Measurements from ENCODE around the gene NME8.

Gene NME8

GRCh38 chr7:37894671-37895070, 46.3 kb downstream of the NME8 start:
- Histone ChIP-seq H3K4me3 (replicated peaks; ENCODE audit: insufficient read depth, low read length) (no peak overlapping the region), H3K27ac (replicated peaks) (no peak overlapping the region), H3K27me3 (ENCODE audit: insufficient read depth, poor library complexity, severe bottlenecking) (no peaks in the 10 kb centered on the region)
- DNase-seq (ENCODE audit: low read depth in 1 of 2, low spot score in 1 of 2) = no peak
- TF ChIP-seq POLR2AphosphoS5 (IDR thresholded peaks at IDR 0.05; ENCODE audit: low read depth) = no peak
- TF ChIP-seq REST (IDR thresholded peaks at IDR 0.05; ENCODE audit: insufficient replicate concordance, low read depth) = no peak
- TF ChIP-seq CTCF (IDR thresholded peaks at IDR 0.05; ENCODE audit: insufficient read depth, low read length) = no peak
- no peak for TF ChIP-seq GABPA (IDR thresholded peaks at IDR 0.05; ENCODE audit: low read depth)
- TF ChIP-seq SPI1 (IDR thresholded peaks at IDR 0.05; ENCODE audit: borderline replicate concordance, low read depth) = no peak

- Histone ChIP-seq H3K27ac (replicated peaks) (no peak overlapping the region), H3K27me3 (ENCODE audit: insufficient read depth, poor library complexity, severe bottlenecking) (no peaks in the 10 kb centered on the region), H3K4me3 (replicated peaks; ENCODE audit: insufficient read depth, low read length) (no peak overlapping the region)
- TF ChIP-seq REST (IDR thresholded peaks at IDR 0.05; ENCODE audit: insufficient replicate concordance, low read depth) (no peak), POLR2AphosphoS5 (IDR thresholded peaks at IDR 0.05; ENCODE audit: low read depth) (no peak), GABPA (IDR thresholded peaks at IDR 0.05; ENCODE audit: low read depth) (no peak), SPI1 (IDR thresholded peaks at IDR 0.05; ENCODE audit: borderline replicate concordance, low read depth) (no peak), CTCF (IDR thresholded peaks at IDR 0.05; ENCODE audit: insufficient read depth, low read length) (no peak)
- no peak for DNase-seq (ENCODE audit: low read depth in 1 of 2, low spot score in 1 of 2)
These were observed 51.4 kb downstream of the NME8 start for GRCh38 chr7:37899712-37900247.

- H3K4me3 ChIP-seq (replicated peaks; ENCODE audit: insufficient read depth, low read length) = no peak overlapping the region
- no peak for DNase-seq (ENCODE audit: low read depth in 1 of 2, low spot score in 1 of 2)
- TF ChIP-seq SPI1 (IDR thresholded peaks at IDR 0.05; ENCODE audit: borderline replicate concordance, low read depth) (no peak), POLR2AphosphoS5 (IDR thresholded peaks at IDR 0.05; ENCODE audit: low read depth) (no peak), GABPA (IDR thresholded peaks at IDR 0.05; ENCODE audit: low read depth) (no peak), REST (IDR thresholded peaks at IDR 0.05; ENCODE audit: insufficient replicate concordance, low read depth) (no peak), CTCF (IDR thresholded peaks at IDR 0.05; ENCODE audit: insufficient read depth, low read length) (no peak)
- H3K27me3 ChIP-seq (ENCODE audit: insufficient read depth, poor library complexity, severe bottlenecking) = no peaks in the 10 kb centered on the region
- H3K27ac ChIP-seq (replicated peaks) = no peak overlapping the region
These were observed 52.9 kb downstream of the NME8 start for GRCh38 chr7:37901236-37901827.
